HPDE6-E6E7 (cell line): ENCODE data around the gene SCN8A.

Experiments used
- DNase-seq: peaks from one replicate; pipeline ENCODE4 v3.0.0; 2011; ENCODE audit warnings: missing footprints; ENCODE audit errors: extremely low spot score

SCN8A gene

DNA sequence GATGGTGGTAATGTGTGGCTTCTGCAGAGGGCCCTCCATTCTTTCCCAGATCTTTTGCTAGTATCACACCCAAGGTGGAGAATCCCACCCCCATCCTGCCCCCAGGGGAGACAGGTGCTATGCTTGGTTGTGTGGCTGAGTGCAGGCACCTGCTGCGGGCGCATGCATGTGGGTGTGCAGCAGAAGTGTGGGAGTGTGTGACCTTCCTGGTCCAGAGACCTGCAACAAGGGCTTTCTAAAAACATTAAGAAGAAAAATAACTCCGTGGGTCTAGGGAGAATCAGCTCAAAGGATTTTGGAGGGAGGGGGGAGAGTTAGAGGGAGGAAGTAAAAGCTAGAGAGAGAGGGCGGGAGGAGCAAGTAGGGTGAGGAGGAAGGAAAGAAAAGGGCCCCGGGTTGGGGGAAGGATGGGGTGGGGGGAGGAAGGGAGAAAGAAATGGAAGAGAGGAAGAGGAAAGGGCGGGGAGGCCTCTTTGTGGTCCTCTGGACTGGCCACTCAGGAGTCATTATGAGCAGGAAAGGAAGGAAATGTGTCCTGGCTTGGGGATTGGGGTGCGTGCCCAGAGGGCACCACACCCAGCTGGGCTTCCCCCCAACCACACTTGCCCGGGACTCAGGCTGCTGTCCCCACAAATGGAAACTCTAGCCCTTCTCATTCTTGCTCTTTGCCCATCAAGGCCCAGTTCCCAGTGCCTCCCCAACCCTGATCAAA, 260.5 kb downstream of the SCN8A start:
- no peak for DNase-seq

DNA sequence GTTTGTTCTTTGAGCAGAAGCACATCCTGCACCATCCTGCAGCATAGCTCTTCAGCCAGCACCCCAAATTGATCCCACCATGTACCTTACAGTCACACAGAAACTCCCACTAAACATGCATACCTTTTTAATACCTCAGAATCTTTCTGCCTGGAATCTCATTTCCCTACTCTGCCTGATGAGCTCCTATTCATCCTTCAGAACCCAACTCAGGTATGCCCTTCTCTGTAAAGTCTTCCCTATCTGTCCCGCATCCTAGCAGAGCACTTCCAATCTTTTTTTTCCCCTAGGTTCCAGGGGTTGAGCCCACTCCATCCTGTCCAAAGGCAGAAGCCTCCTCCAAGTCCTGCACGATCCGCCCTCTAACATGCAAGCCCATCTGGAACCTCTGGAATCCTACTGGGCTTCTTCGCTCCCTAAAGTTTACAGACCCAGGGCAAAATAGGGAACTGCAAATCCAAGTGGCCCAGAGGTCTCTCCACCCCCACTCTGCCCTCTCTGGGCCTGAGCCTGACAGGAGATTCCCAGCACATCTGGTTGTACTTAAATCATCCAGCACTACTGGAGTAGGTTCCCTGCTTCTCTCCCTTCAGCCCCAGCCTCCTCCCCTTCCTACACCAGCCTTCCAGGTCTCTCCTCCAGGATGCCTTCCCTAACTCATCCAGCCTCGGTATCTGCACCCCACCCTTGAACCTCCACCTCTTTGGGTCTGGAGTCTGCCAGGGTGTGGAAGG, 261.5 kb downstream of the SCN8A start:
- DNase-seq = no peak

DNA sequence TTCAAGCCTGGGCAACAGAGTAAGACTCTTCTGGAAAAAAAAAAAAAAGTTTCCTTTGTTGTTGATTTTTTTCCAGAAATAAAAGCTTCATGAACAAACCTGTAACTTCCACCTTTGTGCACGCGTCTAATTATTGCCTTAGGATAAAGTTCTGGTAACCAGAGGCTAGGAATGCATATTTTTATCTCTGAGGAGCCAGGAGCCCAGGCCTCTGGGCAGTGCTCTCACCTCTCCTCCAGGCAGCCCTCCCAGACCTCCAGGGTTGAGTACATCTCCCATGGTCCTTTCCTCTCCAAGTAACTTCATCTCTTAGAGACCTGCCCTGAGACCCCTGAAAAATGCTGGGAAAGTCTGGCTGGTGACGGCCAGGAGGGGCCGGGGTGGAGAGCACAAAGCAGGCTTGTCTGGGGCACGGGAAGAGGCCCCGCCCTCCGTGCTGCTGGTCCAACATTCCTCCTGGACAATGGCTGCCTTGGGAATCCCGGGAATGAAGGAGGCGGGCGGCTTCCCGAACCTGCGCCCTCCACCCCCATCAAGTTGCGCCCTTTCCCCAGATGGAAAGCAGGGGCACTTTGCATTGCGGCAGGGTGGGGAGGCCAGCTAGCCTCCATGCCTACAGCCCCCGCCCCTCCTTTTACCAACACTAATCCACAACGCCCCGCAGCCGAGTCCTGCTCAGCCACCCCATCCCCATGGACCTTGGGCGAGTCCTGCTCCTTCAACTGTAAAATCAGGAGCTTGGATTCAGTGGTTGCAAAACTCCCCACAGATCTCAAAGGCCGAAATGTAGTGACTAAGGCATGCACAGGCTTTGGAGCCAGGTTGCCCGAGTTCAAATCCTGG, 264.8 kb downstream of the SCN8A start:
- no peak for DNase-seq

DNA sequence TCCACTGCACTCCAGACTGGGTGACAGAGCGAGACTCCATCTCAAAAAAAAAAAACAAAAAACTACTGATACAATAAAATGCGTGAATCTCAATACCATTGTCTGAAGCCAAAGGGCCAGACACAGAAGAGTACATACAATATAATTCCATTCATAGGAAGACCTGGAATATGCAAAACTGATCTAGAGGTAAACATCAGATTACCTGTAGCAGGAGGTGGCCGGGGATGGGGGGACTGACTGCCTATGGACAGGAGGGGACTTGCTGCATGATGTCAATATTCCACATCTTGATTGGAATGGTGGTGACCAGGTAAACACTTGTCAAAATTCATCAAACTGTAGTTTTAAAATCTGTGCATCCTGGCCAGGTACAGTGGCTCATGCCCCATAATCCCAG, 270.0 kb downstream of the SCN8A start:
- no peak for DNase-seq
